Testis (tissue), 3 donors: ENCODE data around the gene LMBR1L. TPM values are rescaled to one million over a fixed set of nuclear protein-coding genes. Genes with fewer than 3 reads are reported as not detected.

Source experiments
- DNase-seq: peaks from one replicate; pipeline ENCODE4 v3.0.0-alpha.2; 2019
- H3K27ac ChIP-seq, 2 donors: fragments of 200-600 bp; sonication (generic); one replicate each; pipeline ENCODE4 v1.5.1; 2019
- H3K27me3 ChIP-seq: fragments of 200-600 bp; sonication (generic); one replicate; pipeline ENCODE4 v1.5.1; 2019
- H3K36me3 ChIP-seq: fragments of 200-600 bp; sonication (generic); one replicate; pipeline ENCODE4 v1.5.1; 2017; ENCODE audit warnings: low read depth; ENCODE audit errors: missing control alignments
- H3K4me1 ChIP-seq: fragments of 200-600 bp; sonication (generic); one replicate; pipeline ENCODE4 v1.5.1; 2019
- H3K4me3 ChIP-seq, 2 donors: fragments of 200-600 bp; sonication (generic); one replicate each; pipeline ENCODE4 v1.5.1; 2017 to 2019
- H3K9me3 ChIP-seq: fragments of 200-600 bp; sonication (generic); one replicate; pipeline ENCODE4 v1.5.1; 2017
- CTCF ChIP-seq, 3 experiments: fragments of 450-650 bp in 2 of 3; fragments of 200-600 bp in 1 of 3; sonication (generic) in 1 of 3; IDR thresholded peaks; one replicate each; pipeline ENCODE4 v1.5.1; 2016 to 2019; ENCODE audit warnings: antibody characterized with exemption in 3 of 3, mild to moderate bottlenecking in 2 of 3, moderate library complexity in 1 of 3
- POLR2A ChIP-seq: fragments of 450-650 bp; IDR thresholded peaks from one replicate; pipeline ENCODE4 v1.6.1; 2017; ENCODE audit warnings: antibody characterized with exemption, mild to moderate bottlenecking, moderate library complexity
- WGBS, 2 donors: methylation state at CpG; one replicate each; pipeline ENCODE4 v1.1.5; 2018; 5-methylcytosine and 5-hydroxymethylcytosine counted together
- intact Hi-C: fragments of 100-400 bp; cut with DNase I; formaldehyde crosslinking; loops from one replicate; pipeline ENCODE4 v1.15.1; 2023; ENCODE audit warnings: low total_unique reads
- polyA plus RNA-seq: library from polyadenylated mRNA; stranded (reverse); fragments of 350-450 nt; fragmentation: Illumina TruSeq; extraction: RNeasy Lipid Tissue Mini Kit (QIAGEN cat#74804); gene quantifications from one replicate; pipeline ENCODE4 v1.2.3, GENCODE V29; 2014; ENCODE audit warnings: low read depth, low replicate concordance; ENCODE audit not compliant: insufficient read depth
- total RNA-seq, 2 donors: library from RNA; depleted of rRNA; stranded (reverse); fragments of >200 nt; gene quantifications; one replicate each; pipeline ENCODE4 v1.2.3, GENCODE V29; 2016

LMBR1L gene
- total and polyA plus RNA-seq, 3 donors from 2014 or later: 178 to 265 (median 223) TPM

GRCh38 chr12:49097381-49097780 is 13.3 kb downstream of the LMBR1L start:
- Histone ChIP-seq H3K27ac (no peak overlapping the region), H3K9me3 (no peaks in the 10 kb centered on the region), H3K36me3 (no peaks in the 10 kb centered on the region), H3K4me3 (no peak overlapping the region), H3K4me1 (peaks cover 9% of the 10 kb centered on the region), H3K27me3 (no peaks in the 10 kb centered on the region)
- no peak for TF ChIP-seq CTCF (IDR thresholded peaks at IDR 0.05)
- TF ChIP-seq POLR2A: no peak
- DNase-seq: no peak
- intact Hi-C loops: no loop called here
- WGBS, 2 donors: 67 to 96% methylated on average over 3 of the region's 3 CpGs

- no peaks in the 10 kb centered on the region for H3K27me3 ChIP-seq
- H3K27ac ChIP-seq: no peak overlapping the region
- H3K9me3 ChIP-seq: no peaks in the 10 kb centered on the region
- H3K4me3 ChIP-seq: peak overlapping the region in 1 of 2 donors; percentile 52
- 53 to 61% methylated on average over 2 of the region's 2 CpGs for WGBS, 2 donors
- TF ChIP-seq POLR2A: no peak
- TF ChIP-seq CTCF (IDR thresholded peaks at IDR 0.05): no peak
- intact Hi-C loops: no loop called here
- H3K4me1 ChIP-seq: peaks cover 27% of the 10 kb centered on the region
- H3K36me3 ChIP-seq: no peaks in the 10 kb centered on the region
- DNase-seq: no peak
These were observed 15.7 kb downstream of the LMBR1L start for GRCh38 chr12:49094975-49095365.

- Histone ChIP-seq H3K4me1 (peaks cover 32% of the 10 kb centered on the region), H3K27ac (peak within 1 kb of the TSS in 1 of 2 donors; percentile 3)
These were observed 16.3 kb downstream of the LMBR1L start, which contains the start of gene DHH for GRCh38 chr12:49094160-49094974. Gene DHH (minus strand): TSS chr12:49094801. CDS start chr12:49094512, 289 bp downstream.

GRCh38 chr12:49093792-49094159 is 16.9 kb downstream of the LMBR1L start:
- intact Hi-C loops: no loop called here
- Histone ChIP-seq H3K4me3 (peak overlapping the region; percentile 32 to 52), H3K27ac (peak overlapping the region in 1 of 2 donors; percentile 3), H3K4me1 (peaks cover 33% of the 10 kb centered on the region), H3K27me3 (no peaks in the 10 kb centered on the region), H3K9me3 (no peaks in the 10 kb centered on the region), H3K36me3 (no peaks in the 10 kb centered on the region)
- no peak for DNase-seq
- 7 to 15% methylated on average over 9 of the region's 9 CpGs for WGBS, 2 donors
- TF ChIP-seq CTCF (IDR thresholded peaks at IDR 0.05) (no peak), POLR2A (no peak)

More at GRCh38 chr12:49094160-49094974, 16.3 kb downstream of the LMBR1L start, which contains the start of gene DHH:
- H3K4me3 ChIP-seq: peak within 1 kb of the TSS; percentile 32 to 52
- no peaks in the 10 kb centered on the region for H3K27me3 ChIP-seq
- TF ChIP-seq CTCF (IDR thresholded peaks at IDR 0.05) (no peak), POLR2A (no peak)
- peak; percentile 90 for DNase-seq
- no peaks in the 10 kb centered on the region for H3K9me3 ChIP-seq
- H3K36me3 ChIP-seq: no peaks in the 10 kb centered on the region
- WGBS, 2 donors: 0 to 3% methylated on average over 10 to 40 of the region's 49 CpGs
- intact Hi-C loops: no loop called here
